ENCODE measurements around the gene RALGDS.

RALGDS gene

DNA sequence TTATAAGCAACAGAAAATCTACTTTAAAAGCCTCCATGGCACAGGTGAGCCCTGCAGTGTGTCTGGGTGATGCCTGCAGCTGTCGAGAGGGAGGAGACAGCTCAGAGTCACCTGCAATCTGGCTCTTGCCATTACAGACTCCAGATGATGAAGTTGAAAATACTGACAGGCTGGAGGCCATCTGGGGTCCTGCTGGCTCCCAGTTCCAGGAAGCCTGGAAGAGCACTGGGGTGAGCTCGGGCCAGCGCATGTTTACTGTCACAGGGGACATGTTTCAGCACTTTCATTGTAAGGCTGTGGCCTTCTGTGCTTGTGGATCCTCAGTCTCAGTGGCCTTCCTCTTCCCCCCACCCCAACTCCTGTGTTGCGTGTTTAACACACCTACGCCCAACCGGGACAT lies 30.9 kb downstream of the RALGDS start:
- Histone ChIP-seq H3K4me3 (replicated peaks; ENCODE audit: insufficient read depth, low read length) (no peak overlapping the region), H3K27me3 (ENCODE audit: insufficient read depth, poor library complexity, severe bottlenecking) (no peaks in the 10 kb centered on the region), H3K27ac (replicated peaks) (no peak overlapping the region)
- DNase-seq (ENCODE audit: low read depth in 1 of 2, low spot score in 1 of 2), result no peak
- TF ChIP-seq, protein P1, sequence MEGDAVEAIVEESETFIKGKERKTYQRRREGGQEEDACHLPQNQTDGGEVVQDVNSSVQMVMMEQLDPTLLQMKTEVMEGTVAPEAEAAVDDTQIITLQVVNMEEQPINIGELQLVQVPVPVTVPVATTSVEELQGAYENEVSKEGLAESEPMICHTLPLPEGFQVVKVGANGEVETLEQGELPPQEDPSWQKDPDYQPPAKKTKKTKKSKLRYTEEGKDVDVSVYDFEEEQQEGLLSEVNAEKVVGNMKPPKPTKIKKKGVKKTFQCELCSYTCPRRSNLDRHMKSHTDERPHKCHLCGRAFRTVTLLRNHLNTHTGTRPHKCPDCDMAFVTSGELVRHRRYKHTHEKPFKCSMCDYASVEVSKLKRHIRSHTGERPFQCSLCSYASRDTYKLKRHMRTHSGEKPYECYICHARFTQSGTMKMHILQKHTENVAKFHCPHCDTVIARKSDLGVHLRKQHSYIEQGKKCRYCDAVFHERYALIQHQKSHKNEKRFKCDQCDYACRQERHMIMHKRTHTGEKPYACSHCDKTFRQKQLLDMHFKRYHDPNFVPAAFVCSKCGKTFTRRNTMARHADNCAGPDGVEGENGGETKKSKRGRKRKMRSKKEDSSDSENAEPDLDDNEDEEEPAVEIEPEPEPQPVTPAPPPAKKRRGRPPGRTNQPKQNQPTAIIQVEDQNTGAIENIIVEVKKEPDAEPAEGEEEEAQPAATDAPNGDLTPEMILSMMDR (IDR thresholded peaks at IDR 0.05; ENCODE audit: insufficient read depth, low read length), result no peak
- TF ChIP-seq SPI1 (IDR thresholded peaks at IDR 0.05; ENCODE audit: borderline replicate concordance, low read depth) (no peak), GABPA (IDR thresholded peaks at IDR 0.05; ENCODE audit: low read depth) (no peak)

DNA sequence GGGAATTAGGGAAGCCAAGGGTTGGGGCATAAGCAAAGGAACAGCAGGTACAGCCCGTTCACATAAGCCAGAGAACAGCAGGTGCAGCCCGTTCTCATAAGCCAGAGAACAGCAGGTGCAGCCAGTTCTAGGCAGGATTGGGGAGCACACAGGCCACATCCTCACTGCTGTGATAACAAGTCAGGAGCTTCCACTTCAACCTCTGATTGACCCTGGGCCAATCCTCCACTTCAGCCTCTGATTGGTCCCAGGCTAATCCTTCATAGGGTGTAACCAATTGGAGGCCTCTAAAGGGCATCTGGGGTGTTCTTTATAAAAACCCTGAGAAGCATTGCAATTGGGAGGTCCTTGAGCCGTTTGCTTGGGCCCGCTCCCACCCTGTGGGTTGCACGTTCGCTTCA lies 31.8 kb downstream of the RALGDS start:
- DNase-seq (ENCODE audit: low read depth in 1 of 2, low spot score in 1 of 2), result no peak
- H3K27ac ChIP-seq (replicated peaks), result no peak overlapping the region
- H3K4me3 ChIP-seq (replicated peaks; ENCODE audit: insufficient read depth, low read length), result no peak overlapping the region
- TF ChIP-seq, protein P2, sequence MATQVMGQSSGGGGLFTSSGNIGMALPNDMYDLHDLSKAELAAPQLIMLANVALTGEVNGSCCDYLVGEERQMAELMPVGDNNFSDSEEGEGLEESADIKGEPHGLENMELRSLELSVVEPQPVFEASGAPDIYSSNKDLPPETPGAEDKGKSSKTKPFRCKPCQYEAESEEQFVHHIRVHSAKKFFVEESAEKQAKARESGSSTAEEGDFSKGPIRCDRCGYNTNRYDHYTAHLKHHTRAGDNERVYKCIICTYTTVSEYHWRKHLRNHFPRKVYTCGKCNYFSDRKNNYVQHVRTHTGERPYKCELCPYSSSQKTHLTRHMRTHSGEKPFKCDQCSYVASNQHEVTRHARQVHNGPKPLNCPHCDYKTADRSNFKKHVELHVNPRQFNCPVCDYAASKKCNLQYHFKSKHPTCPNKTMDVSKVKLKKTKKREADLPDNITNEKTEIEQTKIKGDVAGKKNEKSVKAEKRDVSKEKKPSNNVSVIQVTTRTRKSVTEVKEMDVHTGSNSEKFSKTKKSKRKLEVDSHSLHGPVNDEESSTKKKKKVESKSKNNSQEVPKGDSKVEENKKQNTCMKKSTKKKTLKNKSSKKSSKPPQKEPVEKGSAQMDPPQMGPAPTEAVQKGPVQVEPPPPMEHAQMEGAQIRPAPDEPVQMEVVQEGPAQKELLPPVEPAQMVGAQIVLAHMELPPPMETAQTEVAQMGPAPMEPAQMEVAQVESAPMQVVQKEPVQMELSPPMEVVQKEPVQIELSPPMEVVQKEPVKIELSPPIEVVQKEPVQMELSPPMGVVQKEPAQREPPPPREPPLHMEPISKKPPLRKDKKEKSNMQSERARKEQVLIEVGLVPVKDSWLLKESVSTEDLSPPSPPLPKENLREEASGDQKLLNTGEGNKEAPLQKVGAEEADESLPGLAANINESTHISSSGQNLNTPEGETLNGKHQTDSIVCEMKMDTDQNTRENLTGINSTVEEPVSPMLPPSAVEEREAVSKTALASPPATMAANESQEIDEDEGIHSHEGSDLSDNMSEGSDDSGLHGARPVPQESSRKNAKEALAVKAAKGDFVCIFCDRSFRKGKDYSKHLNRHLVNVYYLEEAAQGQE (IDR thresholded peaks at IDR 0.05; ENCODE audit: insufficient replicate concordance, low read depth), result no peak
- TF ChIP-seq GABPA (IDR thresholded peaks at IDR 0.05; ENCODE audit: low read depth) (no peak), SPI1 (IDR thresholded peaks at IDR 0.05; ENCODE audit: borderline replicate concordance, low read depth) (no peak), POLR2AphosphoS5 (IDR thresholded peaks at IDR 0.05; ENCODE audit: low read depth) (no peak)
- TF ChIP-seq, protein P1 (IDR thresholded peaks at IDR 0.05; ENCODE audit: insufficient read depth, low read length), result no peak
- H3K27me3 ChIP-seq (ENCODE audit: insufficient read depth, poor library complexity, severe bottlenecking), result no peaks in the 10 kb centered on the region

DNA sequence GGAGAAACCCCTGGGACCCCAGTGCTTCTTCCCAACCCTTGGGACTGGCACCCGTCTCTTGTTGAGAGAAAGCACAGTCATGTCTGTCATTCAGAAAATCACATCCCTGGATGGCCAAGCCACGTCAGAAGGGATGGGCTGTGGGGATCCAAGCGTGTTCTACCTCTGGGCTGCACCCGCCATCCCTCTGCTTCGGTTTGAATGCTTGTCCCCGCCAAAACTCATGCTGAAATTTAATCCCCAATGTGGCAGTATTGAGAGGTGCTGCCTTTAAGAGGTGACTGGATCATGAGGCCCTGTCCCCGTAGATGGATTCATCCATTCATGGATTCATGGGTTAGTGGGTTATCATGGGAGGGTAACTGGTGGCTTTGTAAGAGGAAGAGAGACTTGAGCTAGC lies 32.3 kb downstream of the RALGDS start:
- Histone ChIP-seq H3K27me3 (ENCODE audit: insufficient read depth, poor library complexity, severe bottlenecking) (no peaks in the 10 kb centered on the region), H3K4me3 (replicated peaks; ENCODE audit: insufficient read depth, low read length) (no peak overlapping the region), H3K27ac (replicated peaks) (no peak overlapping the region)
- no peak for DNase-seq (ENCODE audit: low read depth in 1 of 2, low spot score in 1 of 2)
- TF ChIP-seq GABPA (IDR thresholded peaks at IDR 0.05; ENCODE audit: low read depth) (no peak), SPI1 (IDR thresholded peaks at IDR 0.05; ENCODE audit: borderline replicate concordance, low read depth) (no peak), POLR2AphosphoS5 (IDR thresholded peaks at IDR 0.05; ENCODE audit: low read depth) (no peak)

DNA sequence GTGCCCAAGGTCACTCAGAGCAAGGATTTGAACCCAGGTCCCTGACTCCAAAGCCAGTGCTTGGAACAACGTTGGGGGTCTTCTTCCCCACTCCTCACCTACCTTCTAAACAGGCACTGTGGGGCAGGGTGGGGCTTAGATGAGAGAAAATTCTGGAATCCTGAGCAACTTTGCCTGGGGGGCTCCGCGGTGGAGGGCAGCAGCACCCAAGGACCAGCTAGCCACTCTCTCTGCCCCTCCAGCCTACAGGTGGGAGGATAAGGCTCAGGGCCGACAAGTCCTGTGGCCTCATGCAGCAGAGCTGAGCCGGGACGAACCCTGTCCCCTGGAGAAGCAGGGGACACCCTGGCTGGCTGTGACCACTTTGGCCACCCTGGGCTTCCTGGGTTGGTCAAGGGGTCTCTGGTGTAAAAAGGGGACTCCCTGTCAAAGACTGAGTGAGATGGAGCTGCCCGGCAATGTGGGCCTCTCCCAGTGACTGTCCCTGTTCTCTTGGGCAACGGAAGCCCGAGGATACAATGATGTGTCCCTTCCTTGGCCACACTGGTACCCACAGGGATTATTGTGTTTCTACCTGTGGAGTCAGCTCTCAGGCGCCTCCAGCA lies 32.8 kb downstream of the RALGDS start:
- DNase-seq (ENCODE audit: low read depth in 1 of 2, low spot score in 1 of 2), result no peak
- Histone ChIP-seq H3K27ac (replicated peaks) (no peak overlapping the region), H3K27me3 (ENCODE audit: insufficient read depth, poor library complexity, severe bottlenecking) (no peaks in the 10 kb centered on the region), H3K4me3 (replicated peaks; ENCODE audit: insufficient read depth, low read length) (no peak overlapping the region)
- TF ChIP-seq, protein P1 (IDR thresholded peaks at IDR 0.05; ENCODE audit: insufficient read depth, low read length), result no peak

DNA sequence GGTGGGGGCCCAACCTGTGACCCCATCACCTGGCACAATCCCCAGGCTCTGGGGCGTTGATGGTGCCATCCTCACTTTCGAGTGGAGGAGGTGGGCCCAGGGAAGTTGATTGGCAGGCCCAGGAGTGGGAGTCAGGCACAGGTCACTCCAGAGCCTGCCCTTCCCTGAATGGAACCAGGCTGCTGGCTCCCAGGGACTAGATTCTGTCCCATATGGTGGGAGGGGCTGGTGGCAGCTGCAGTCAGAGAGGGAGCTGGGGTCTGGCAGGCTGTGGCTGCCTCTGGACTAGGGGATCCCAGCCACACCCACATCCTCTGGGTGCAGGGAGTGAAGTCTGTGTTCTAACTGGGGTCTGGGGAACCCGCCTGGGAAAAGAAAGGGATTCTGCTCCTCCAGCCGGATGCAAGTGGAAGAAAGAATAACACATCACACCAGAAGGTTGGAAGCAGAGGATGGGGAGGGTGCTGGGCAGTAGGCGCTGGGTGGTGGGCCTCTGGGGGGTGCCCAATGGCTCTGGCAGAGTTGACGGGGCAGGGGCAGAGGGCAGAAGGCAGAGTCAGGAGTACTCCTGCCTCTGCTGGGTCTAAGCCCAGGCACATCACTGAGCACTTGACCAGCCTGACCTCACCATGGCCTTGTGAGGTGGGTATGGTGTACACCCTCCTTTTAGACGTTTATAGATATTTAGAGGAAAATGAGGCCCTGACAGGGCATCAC lies 33.5 kb downstream of the RALGDS start:
- no peaks in the 10 kb centered on the region for H3K27me3 ChIP-seq (ENCODE audit: insufficient read depth, poor library complexity, severe bottlenecking)
- DNase-seq (ENCODE audit: low read depth in 1 of 2, low spot score in 1 of 2), result no peak
- H3K4me3 ChIP-seq (replicated peaks; ENCODE audit: insufficient read depth, low read length), result no peak overlapping the region
- H3K27ac ChIP-seq (replicated peaks), result no peak overlapping the region
- TF ChIP-seq, protein P1 (IDR thresholded peaks at IDR 0.05; ENCODE audit: insufficient read depth, low read length), result no peak
- TF ChIP-seq, protein P2 (IDR thresholded peaks at IDR 0.05; ENCODE audit: insufficient replicate concordance, low read depth), result no peak
- TF ChIP-seq SPI1 (IDR thresholded peaks at IDR 0.05; ENCODE audit: borderline replicate concordance, low read depth), result no peak
- TF ChIP-seq POLR2AphosphoS5 (IDR thresholded peaks at IDR 0.05; ENCODE audit: low read depth), result no peak
- TF ChIP-seq GABPA (IDR thresholded peaks at IDR 0.05; ENCODE audit: low read depth), result no peak
